AML-193 (cell line): ENCODE measurements around the gene MPP2.
"Not testable (repeated sequence)": the region's sequence is repeated elsewhere in the genome, so short reads cannot be mapped to it uniquely, and the experiment has no call there.

Source experiments
- DNase-seq, 2 experiments: peaks; one replicate each; lab custom pipeline; 2025; lab: John Stamatoyannopoulos, UW

Gene MPP2

DNA sequence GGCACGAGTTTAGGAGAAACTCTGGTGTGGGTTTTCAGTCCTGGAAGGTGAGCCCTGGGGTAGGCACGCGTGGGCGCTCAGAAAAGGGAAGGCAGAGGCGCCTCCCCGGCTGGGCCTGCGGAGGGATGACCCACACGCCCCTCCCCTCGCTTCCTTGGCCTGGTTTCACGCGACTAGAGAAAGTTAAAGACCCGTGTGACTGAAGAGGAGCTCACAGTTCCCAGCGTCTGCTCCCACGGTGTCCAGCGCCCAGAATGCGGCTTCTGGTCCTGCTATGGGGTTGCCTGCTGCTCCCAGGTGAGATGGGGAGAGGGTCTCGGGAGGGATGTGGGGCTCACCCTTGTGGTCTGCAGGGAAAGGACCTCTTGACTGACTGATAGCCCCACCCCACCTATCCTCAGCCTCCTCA, 60.4 kb downstream of the MPP2 start, which contains the start of gene CD300LG:
Gene CD300LG, plus strand, starts transcription at position 214 of the 409 bp plus-strand sequence. Its CDS starts 41 bp downstream, at position 255.
- no peak for DNase-seq

GRCh38 chr17:43846221-43846712, 61.1 kb downstream of the MPP2 start:
- DNase-seq, result peak; percentile 61 to 65

DNA sequence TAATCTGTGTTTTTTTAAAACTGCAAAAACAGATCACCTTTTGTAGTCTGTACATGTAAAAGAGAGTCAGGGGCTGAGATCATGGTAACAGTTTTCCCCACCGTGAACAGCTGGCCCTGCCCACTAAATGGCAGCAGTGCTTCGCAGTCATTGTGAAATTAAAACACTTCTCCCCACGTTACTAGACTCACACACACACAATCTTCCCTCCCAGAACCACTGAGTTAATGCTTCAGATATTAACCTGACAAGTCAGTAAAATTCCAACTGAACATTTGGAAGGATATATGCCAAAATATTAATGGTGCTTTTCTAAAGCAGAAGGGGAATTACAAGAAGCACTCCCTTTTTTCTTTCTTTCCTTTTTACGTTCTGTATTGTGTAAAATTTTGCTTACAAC, 61.6 kb downstream of the MPP2 start:
- DNase-seq, result no peak

- no peak for DNase-seq
These were observed 63.1 kb downstream of the MPP2 start for GRCh38 chr17:43844241-43844640.

DNA sequence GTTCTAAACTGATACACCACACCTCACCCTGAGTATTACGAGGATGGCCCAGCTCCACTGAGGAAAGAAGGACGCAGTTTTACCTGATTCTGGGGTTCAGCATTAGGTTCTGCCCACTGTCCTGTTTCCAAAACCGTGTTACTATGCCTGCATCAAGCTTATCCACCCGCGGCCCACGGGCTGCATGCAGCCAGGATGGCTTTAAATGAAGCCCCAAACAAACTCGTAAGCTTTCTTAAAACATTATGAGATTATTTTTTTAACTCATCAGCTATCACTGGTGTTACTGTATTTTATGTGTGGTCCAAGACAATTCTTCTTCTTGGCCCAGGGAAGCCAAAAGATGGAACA, 64.4 kb downstream of the MPP2 start:
- DNase-seq, result no peak

DNA sequence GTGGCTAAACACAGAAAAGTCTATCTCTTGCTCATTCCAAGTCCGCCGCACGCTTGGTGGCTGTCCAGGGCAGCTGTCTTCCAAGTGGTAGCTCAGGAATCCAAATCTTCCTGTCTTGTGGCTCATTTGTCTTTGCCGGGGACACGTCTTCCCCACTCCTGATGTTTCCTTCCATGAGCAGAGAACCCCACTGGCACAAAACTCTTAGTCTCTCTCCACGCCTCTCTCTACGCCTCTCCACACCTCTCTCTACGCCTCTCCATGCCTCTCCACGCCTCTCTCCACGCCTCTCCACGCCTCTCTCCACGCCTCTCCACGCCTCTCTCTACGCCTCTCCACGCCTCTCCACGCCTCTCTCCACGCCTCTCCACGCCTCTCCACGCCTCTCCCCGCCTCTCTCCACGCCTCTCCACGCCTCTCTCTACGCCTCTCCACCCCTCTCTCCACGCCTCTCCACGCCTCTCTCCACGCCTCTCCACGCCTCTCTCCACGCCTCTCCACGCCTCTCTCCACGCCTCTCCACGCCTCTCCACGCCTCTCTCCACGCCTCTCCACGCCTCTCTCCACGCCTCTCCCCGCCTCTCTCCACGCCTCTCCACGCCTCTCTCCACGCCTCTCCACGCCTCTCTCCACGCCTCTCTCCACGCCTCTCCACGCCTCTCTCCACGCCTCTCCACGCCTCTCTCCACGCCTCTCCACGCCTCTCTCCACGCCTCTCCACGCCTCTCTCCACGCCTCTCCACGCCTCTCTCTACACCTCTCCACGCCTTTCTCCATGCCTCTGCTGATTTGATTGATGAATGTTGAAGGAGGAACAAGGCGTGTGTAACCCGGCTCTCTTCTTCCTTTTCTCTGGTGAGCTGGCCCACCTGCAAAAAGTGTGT, 65.0 kb downstream of the MPP2 start:
- DNase-seq, result not testable (repeated sequence)

DNA sequence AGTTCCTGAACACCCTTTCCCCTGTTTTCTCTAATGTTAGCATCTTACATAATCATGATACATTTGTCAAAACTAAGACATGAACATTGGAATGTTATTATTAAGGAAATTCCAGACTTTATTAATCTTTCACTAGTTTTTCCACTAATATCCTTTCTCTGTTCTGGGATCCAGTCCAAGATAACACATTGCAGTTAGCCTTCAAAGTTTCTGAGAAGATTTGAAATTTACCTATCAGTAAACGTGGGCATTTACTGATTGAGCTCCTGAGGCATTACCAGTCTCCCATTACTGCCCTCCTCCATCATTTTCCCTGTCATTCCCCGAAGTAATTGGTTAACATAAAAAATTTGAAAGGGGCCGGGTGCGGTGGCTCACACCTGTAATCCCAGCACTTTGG, 66.1 kb downstream of the MPP2 start:
- no peak for DNase-seq

DNA sequence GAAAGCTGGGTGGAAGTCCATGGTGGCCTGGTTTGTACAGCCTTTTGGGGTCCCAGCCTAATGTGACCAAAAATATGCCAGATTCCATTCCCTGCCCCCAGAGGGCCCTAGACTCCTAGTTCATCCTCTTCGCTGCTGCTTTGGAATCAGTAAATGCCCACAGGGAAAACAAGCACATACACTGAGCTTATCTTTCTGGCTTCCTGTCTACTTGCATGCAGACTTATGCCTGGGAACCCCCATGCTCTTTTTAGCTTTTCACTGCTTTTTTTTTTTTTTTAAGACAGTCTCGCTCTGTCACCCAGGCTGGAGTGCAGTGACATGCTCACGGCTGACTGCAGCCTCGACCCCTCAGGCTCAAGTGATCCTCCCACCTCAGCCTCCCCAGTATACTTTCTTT, 66.5 kb downstream of the MPP2 start:
- DNase-seq, result no peak

DNA sequence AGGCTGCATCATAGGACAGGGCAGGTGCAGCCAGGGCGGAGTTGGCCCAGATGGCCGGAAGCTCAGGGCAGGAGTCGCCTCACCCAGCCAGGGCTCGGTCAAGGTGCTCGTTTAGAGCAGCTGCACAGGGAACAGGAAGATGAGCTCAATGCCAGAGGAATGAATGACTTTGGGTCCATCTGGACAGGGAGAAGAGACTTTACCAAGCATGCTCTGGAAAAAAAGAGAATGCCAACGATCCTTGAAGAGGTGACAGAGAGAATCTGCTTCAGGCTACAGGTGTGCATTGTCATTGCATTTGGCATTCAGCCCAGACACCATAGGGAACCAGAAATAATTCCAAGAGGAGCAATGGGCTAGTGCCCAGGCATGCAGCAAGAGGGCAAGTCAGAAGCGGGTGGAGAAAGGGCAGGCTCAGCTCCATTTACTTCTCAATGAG, 67.6 kb downstream of the MPP2 start:
- no peak for DNase-seq

GRCh38 chr17:43834106-43834505, 73.2 kb downstream of the MPP2 start:
- no peak for DNase-seq

DNA sequence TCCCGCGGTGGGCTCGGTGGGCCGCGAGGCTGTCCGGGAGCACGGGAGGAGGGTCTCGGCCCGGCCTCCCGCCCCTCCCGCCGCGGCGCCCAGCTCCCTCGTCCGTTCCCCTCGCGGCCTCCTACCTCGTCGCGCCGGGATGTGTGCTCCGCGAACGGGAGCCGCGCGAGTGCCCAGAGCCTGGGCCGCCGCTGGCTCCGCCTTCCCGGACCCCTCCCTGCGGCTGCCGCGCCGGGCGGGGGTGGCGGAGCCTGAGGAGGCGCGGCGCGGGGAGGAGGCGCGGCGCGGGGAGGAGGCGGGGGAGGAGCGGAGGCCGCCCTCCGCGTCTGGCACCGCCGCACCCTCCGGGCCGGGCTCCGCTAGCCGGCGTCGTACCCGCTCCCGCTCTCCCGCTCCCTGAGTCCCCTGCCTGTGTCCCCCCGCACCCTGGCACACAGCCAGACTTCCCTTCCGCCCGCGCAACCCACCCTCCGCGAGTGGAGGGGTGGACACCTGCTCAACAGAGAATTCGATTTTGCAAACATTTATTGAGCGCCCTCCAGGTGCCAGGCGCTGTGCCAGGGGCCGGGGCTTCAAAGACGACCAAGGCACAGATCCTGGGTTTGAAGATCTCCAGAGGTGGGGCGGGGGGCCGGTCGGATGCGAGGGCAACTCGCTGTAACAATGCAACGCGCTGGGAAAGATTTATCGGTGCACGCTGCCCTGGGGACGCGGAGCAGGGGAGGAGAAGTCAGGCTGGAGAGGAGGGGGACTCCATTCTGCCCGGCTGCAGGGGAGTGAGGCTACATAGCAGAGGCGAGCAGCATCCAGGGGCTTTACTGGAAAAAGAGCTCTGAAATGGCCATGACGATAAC, 74.1 kb downstream of the MPP2 start, which contains the start of gene MPP3:
Gene MPP3, minus strand, starts transcription at position 171 of the 854 bp plus-strand sequence. CDS start 1,240 bp downstream, outside the sequence.
- DNase-seq, result peak; percentile 55

GRCh38 chr17:43832168-43832975, 75.0 kb downstream of the MPP2 start:
- DNase-seq, result peak; percentile 19 to 28

DNA sequence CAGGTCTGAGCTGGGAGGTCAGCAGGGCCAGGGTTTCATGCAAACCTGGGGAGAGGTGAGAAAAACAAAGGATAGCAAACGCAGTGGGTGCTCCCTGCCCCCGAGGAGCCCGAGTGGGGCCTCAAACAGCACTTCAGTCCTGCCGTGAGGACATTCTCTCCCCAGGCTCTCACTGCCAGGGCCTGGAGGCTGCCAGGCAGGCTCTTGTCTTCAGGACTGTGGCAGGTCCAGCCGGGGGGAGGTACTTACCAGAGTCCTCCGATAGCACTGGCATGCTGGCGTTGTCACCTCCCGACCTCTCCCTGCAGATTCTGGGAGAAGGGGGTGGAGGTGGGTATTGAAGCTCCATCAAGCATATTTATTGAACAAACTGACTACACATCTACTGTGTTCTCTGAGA, 75.7 kb downstream of the MPP2 start:
- no peak for DNase-seq

DNA sequence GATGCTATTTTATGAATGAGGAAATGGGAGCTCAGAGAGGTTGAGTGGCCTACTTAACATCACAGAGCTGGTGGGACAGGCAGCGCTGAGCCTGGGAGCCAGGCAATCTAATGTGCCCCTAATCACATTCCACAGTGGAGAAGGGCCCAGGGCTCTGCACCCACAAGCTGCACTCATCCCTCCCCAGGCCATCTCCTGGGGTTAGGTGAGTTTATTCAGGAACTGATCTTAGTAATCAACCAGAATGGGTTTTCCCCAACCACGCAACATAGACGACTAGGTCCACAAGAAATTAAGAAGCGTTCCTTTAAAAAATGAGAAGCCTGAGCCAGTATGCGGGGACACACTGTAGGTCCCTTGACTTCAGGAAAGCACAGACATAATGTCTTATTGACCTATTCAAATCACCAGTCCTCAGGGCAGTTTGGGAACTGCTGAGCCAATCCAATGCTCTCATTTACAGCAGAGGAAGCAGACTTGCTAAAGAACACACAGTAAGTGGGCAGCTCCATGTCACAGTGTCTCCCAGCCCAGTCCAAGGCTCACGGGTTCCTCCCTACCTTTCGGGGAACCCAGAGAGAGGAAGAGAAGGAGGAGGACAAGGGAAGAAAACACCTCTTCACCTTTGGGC, 76.7 kb downstream of the MPP2 start:
- DNase-seq, result no peak

- no peak for DNase-seq
These were observed 77.6 kb downstream of the MPP2 start for GRCh38 chr17:43829738-43830137.

DNA sequence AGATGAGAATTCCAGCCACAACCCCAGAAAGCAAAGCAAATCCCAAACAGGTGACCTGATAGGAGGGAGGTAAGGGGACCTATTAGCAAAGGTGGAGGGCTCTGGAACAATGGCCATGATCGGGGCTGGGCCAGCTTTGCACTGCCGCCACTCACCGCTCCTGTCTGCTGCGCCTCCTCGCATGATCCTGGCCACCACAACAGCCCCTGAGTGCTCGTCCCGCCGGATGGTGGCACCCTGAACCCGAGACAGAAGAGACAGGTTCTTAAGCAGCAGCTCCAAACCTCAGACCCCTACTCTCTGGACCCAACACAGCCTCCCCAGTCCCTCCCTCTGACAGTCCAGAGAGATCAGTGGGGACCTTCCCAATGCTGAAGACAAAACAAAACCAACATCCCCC, 79.7 kb downstream of the MPP2 start:
- no peak for DNase-seq

- DNase-seq, result no peak
These were observed 81.1 kb downstream of the MPP2 start for GRCh38 chr17:43826206-43826605.

GRCh38 chr17:43825567-43825966, 81.8 kb downstream of the MPP2 start:
- DNase-seq, result no peak
